Measurements from ENCODE around the gene ATF5. TPM values are rescaled to one million over a fixed set of nuclear protein-coding genes. Genes with fewer than 3 reads are reported as not detected.

ATF5 gene
- total and polyA plus RNA-seq, 2 of the 13 experiments (the other 11 are each of a cell fraction or from before 2014, with no cell fraction given), result 5.2 to 10.3 TPM

DNA sequence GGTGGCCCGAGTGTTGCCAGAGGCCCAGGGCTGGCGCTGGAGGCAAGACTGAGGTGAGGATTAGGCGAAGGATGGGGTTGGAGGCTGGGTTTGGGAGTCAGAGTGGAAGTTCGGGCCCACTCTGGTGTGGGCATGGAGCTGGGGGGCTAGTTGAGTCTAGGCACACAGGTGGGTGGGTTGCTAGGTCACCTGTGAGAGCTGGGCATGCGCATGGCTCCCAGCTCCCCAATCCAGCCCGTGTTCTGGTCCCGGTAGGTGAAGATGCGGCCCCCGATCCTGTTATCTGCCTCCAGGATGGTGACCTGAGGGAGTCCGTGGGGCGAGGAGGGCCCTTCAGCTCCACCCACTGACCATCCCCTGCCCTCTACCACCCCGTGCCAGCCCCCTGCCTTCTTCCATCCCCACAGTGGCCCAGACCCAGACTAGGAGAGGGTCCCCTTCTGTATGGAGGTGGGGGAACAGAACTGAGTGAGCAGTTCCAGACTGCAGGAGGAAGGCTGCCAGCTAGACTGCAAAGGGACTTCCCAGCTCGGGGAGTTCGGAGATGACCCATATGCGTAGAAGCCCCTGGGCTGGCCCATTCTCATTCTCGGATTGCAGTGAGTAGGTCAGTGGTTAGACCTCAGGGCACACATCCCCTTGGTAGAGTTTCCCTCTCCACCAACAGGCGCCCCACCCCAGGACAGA lies 34.0 kb upstream of the ATF5 start:
- Histone ChIP-seq H3K4me3 (replicated peaks in 1 of 3; ENCODE audit: insufficient read depth in 1 of 3, low read depth in 2 of 3, low read length in 3 of 3) (no peak overlapping the region), H3K9ac (ENCODE audit: insufficient read depth, low read depth, low read length) (no peak overlapping the region), H3K79me2 (ENCODE audit: insufficient read depth, low read length) (no peaks in the 10 kb centered on the region), H3K4me1 (ENCODE audit: insufficient read depth, low read length) (peaks cover 18% of the 10 kb centered on the region), H3K27ac (ENCODE audit: extremely low read length, insufficient read depth, low read length) (no peak overlapping the region), H2AFZ (ENCODE audit: low read length) (no peak overlapping the region), H3K27me3 (ENCODE audit: control insufficient read depth in 1 of 2, insufficient read depth in 2 of 2, low read length in 2 of 2) (peaks cover 9 to 17% of the 10 kb centered on the region in 2 experiments; a peak in 4 of 5 replicates), H3K9me3 (ENCODE audit: low read length) (no peaks in the 10 kb centered on the region), H3K36me3 (replicated peaks in 1 of 2; ENCODE audit: control insufficient read depth in 1 of 2, insufficient read depth in 2 of 2, low read length in 2 of 2) (no peaks in the 10 kb centered on the region), H4K20me1 (ENCODE audit: insufficient read depth, low read length) (no peaks in the 10 kb centered on the region), H3K4me2 (ENCODE audit: low read depth, low read length) (no peak overlapping the region)
- FAIRE-seq (no peak), DNase-seq (ENCODE audit: low spot score) (no peak), ATAC-seq (no peak)
- TF ChIP-seq FOXJ3 (CRISPR knock-in tag; IDR thresholded peaks at IDR 0.05; ENCODE audit: borderline replicate concordance), result no peak
- BruUV-seq (replicated peaks), result no TSS peak
- ChIA-PET CTCF (ENCODE audit: low intra/inter-chr PET ratio, low total read pairs) (no interaction called here), POLR2A (no interaction called here)
- WGBS (ENCODE audit: low lambda C conversion rate), result 61% methylated on average over 8 of the region's 17 CpGs
- intact Hi-C loops (cut with micrococcal nuclease; ENCODE audit: unreplicated experiment) (no loop called here), in situ Hi-C loops (cut with HindIII; ENCODE audit: extremely low pct_ligation_motif_present, low pct_unique_long_range_greater_than_20kb) (no loop called here)

DNA sequence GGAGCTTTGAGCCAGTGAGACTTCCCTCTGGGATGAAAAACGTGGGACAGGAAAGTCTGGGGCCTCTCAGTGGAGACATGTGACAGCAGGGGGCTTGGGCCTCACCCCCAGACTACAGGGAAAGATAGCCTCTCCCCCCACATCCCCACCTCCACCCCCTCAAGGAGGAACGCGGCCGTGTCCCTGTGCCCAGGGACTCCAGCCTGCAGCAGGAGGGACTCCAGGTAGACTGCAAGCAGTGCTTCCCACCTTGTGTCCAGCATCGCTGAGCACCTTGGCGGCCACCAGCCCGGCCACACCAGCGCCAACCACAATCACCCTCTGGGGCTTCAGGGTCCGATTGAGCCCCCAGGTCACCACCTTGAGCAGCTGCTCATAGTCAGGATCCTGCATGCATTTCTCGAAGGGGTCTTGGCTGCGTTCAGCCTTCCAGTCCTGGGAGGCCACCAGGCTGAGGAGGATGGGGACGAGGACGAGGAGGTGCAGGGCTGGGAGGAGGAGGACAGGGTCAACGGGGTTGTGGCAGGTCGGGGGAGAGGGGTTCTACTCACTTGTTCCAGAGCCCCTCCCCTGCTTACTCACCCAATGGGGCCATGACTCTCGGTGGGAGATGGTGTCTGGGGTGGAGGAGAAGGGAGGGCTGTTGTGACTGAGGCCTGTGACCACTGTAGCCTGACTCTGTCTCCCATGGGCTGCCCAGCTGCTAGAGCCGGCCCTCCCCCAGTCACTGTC lies 33.3 kb upstream of the ATF5 start:
- H3K27me3 ChIP-seq (ENCODE audit: control insufficient read depth in 1 of 2, insufficient read depth in 2 of 2, low read length in 2 of 2), result peaks cover 9 to 17% of the 10 kb centered on the region in 2 experiments; a peak in 4 of 5 replicates
- H3K4me3 ChIP-seq (replicated peaks in 1 of 3; ENCODE audit: insufficient read depth in 1 of 3, low read depth in 2 of 3, low read length in 3 of 3), result no peak overlapping the region
- H3K4me1 ChIP-seq (ENCODE audit: insufficient read depth, low read length), result peaks cover 18% of the 10 kb centered on the region
- no peaks in the 10 kb centered on the region for H4K20me1 ChIP-seq (ENCODE audit: insufficient read depth, low read length)
- no peak overlapping the region for H2AFZ ChIP-seq (ENCODE audit: low read length)
- no TSS peak for BruUV-seq (replicated peaks)
- H3K36me3 ChIP-seq (replicated peaks in 1 of 2; ENCODE audit: control insufficient read depth in 1 of 2, insufficient read depth in 2 of 2, low read length in 2 of 2), result no peaks in the 10 kb centered on the region
- CTCF ChIA-PET (ENCODE audit: low intra/inter-chr PET ratio, low total read pairs), result no interaction called here
- H3K9ac ChIP-seq (ENCODE audit: insufficient read depth, low read depth, low read length), result no peak overlapping the region
- no peak overlapping the region for H3K4me2 ChIP-seq (ENCODE audit: low read depth, low read length)
- 34% methylated on average over 8 of the region's 17 CpGs for whole genome bisulfite sequencing (ENCODE audit: low lambda C conversion rate)
- no peaks in the 10 kb centered on the region for H3K79me2 ChIP-seq (ENCODE audit: insufficient read depth, low read length)
- TF ChIP-seq PRMT3 (CRISPR knock-in tag; IDR thresholded peaks at IDR 0.05; ENCODE audit: borderline replicate concordance, low read depth) (no peak), ZNF709 (CRISPR knock-in tag; IDR thresholded peaks at IDR 0.05) (no peak), ZZZ3 (CRISPR knock-in tag; IDR thresholded peaks at IDR 0.05; ENCODE audit: borderline replicate concordance) (no peak)
- H3K9me3 ChIP-seq (ENCODE audit: low read length), result no peaks in the 10 kb centered on the region
- no peak for FAIRE-seq
- in situ Hi-C loops (cut with HindIII; ENCODE audit: extremely low pct_ligation_motif_present, low pct_unique_long_range_greater_than_20kb), result no loop called here
- no peak overlapping the region for H3K27ac ChIP-seq (ENCODE audit: extremely low read length, insufficient read depth, low read length)
- POLR2A ChIA-PET, result no interaction called here
- intact Hi-C loops (cut with micrococcal nuclease; ENCODE audit: unreplicated experiment), result no loop called here
- DNase-seq (ENCODE audit: low spot score), result no peak
- no peak; the same call in 2 of the 3 replicates for ATAC-seq
